H9 (cell line): ENCODE measurements around the gene ABHD1. TPM values are rescaled to one million over a fixed set of nuclear protein-coding genes. Genes with fewer than 3 reads are reported as not detected.

Experiments
- DNase-seq: peaks from one replicate; pipeline ENCODE4 v3.0.0-alpha.2; 2017
- H2AFZ ChIP-seq: one replicate; pipeline ENCODE4 v1.6.1; 2013; ENCODE audit warnings: mild to moderate bottlenecking, low read length, control low read depth, moderate library complexity
- H2AK5ac ChIP-seq: 2 replicates; pipeline ENCODE4 v1.6.1; 2013; ENCODE audit warnings: low read length, control low read depth, mixed read lengths; ENCODE audit not compliant: insufficient read length
- H2BK120ac ChIP-seq: one replicate; pipeline ENCODE4 v1.6.1; 2013; ENCODE audit warnings: low read depth, mild to moderate bottlenecking, low read length, control low read depth, inconsistent platforms; ENCODE audit not compliant: poor library complexity, severe bottlenecking
- H2BK12ac ChIP-seq: 2 replicates; pipeline ENCODE4 v1.6.1; 2013; ENCODE audit warnings: low read length, control low read depth, mixed read lengths, low read depth; ENCODE audit not compliant: insufficient read length
- H2BK15ac ChIP-seq: 2 replicates; pipeline ENCODE4 v1.6.1; 2013; ENCODE audit warnings: low read depth, low read length, control low read depth
- H2BK20ac ChIP-seq: one replicate; pipeline ENCODE4 v1.6.1; 2013; ENCODE audit warnings: low read depth, mild to moderate bottlenecking, low read length, control low read depth, inconsistent platforms; ENCODE audit not compliant: poor library complexity, severe bottlenecking
- H2BK5ac ChIP-seq: 2 replicates; pipeline ENCODE4 v1.6.1; 2013; ENCODE audit warnings: low read length, control low read depth, mixed read lengths; ENCODE audit not compliant: insufficient read length
- H3K14ac ChIP-seq: 2 replicates; pipeline ENCODE4 v1.6.1; 2013; ENCODE audit warnings: low read length, control low read depth; ENCODE audit not compliant: insufficient read depth
- H3K18ac ChIP-seq: 2 replicates; pipeline ENCODE4 v1.6.1; 2013; ENCODE audit warnings: low read depth, mild to moderate bottlenecking, mixed read lengths, low read length, control low read depth; ENCODE audit not compliant: insufficient read length
- H3K23ac ChIP-seq: 2 replicates; pipeline ENCODE4 v1.6.1; 2013; ENCODE audit warnings: low read length, control low read depth, mixed read lengths, low read depth; ENCODE audit not compliant: insufficient read length
- H3K23me2 ChIP-seq: 2 replicates; pipeline ENCODE4 v1.6.1; 2013; ENCODE audit warnings: low read depth, mild to moderate bottlenecking, mixed read lengths, low read length, control low read depth; ENCODE audit not compliant: insufficient read length, poor library complexity, severe bottlenecking
- H3K27ac ChIP-seq: 2 replicates; pipeline ENCODE4 v1.5.1; 2013; ENCODE audit warnings: low read length, control low read depth, mixed read lengths, low read depth; ENCODE audit not compliant: insufficient read length
- H3K27me3 ChIP-seq: 2 replicates; pipeline ENCODE4 v1.6.1; 2013; ENCODE audit warnings: low read length, control low read depth, inconsistent platforms; ENCODE audit not compliant: insufficient read depth
- H3K4ac ChIP-seq: 2 replicates; pipeline ENCODE4 v1.6.1; 2013; ENCODE audit warnings: low read depth, mild to moderate bottlenecking, control low read depth, inconsistent platforms, low read length, moderate library complexity
- H3K4me1 ChIP-seq: 2 replicates; pipeline ENCODE4 v1.6.1; 2013; ENCODE audit warnings: low read length, control low read depth, inconsistent platforms; ENCODE audit not compliant: insufficient read depth
- H3K4me2 ChIP-seq: 2 replicates; pipeline ENCODE4 v1.6.1; 2013; ENCODE audit warnings: low read length, control low read depth, mixed read lengths; ENCODE audit not compliant: insufficient read length, insufficient read depth
- H3K56ac ChIP-seq: 2 replicates; pipeline ENCODE4 v1.6.1; 2013; ENCODE audit warnings: low read depth, mild to moderate bottlenecking, mixed read lengths, low read length, control low read depth; ENCODE audit not compliant: insufficient read length
- H3K79me1 ChIP-seq: 2 replicates; pipeline ENCODE4 v1.6.1; 2013; ENCODE audit warnings: low read depth, mild to moderate bottlenecking, moderate library complexity, low read length, control low read depth, inconsistent platforms; ENCODE audit not compliant: insufficient read depth, poor library complexity, severe bottlenecking
- H3K79me2 ChIP-seq: 2 replicates; pipeline ENCODE4 v1.6.1; 2013; ENCODE audit warnings: low read length, control low read depth, inconsistent platforms; ENCODE audit not compliant: insufficient read depth
- H3K9ac ChIP-seq: 2 replicates; pipeline ENCODE4 v1.6.1; 2013; ENCODE audit warnings: low read length, control low read depth, mixed read lengths; ENCODE audit not compliant: insufficient read length; ENCODE audit errors: extremely low read depth
- H3K9me3 ChIP-seq: one replicate; pipeline ENCODE4 v1.6.1; 2013; ENCODE audit warnings: low read depth, low read length, inconsistent platforms; ENCODE audit not compliant: control insufficient read depth
- H3T11ph ChIP-seq: one replicate; pipeline ENCODE4 v1.6.1; 2013; ENCODE audit warnings: mild to moderate bottlenecking, low read length, control low read depth, inconsistent platforms
- H4K20me1 ChIP-seq: one replicate; pipeline ENCODE4 v1.6.1; 2013; ENCODE audit not compliant: control insufficient read depth, insufficient read length, insufficient read depth
- H4K5ac ChIP-seq: 2 replicates; pipeline ENCODE4 v1.6.1; 2013; ENCODE audit warnings: low read depth, mild to moderate bottlenecking, mixed read lengths, low read length, control low read depth; ENCODE audit not compliant: insufficient read length
- H4K8ac ChIP-seq: replicated peaks from 2 replicates; pipeline ENCODE4 v1.6.1; 2013; ENCODE audit warnings: low read length, control low read depth, mixed read lengths, low read depth; ENCODE audit not compliant: insufficient read length
- H4K91ac ChIP-seq: 2 replicates; pipeline ENCODE4 v1.6.1; 2013; ENCODE audit warnings: low read depth, mild to moderate bottlenecking, moderate library complexity, mixed read lengths, low read length, control low read depth; ENCODE audit not compliant: insufficient read length
- H3K27ac Mint-ChIP-seq, 3 experiments: 2 replicates in 2 of 3; 3 replicates in 1 of 3; pipeline ENCODE4 v1.8.0; 2020 to 2021; ENCODE audit warnings: mixed read lengths in 3 of 3, mild to moderate bottlenecking in 1 of 3, moderate library complexity in 1 of 3
- H3K27me3 Mint-ChIP-seq: 2 replicates; pipeline ENCODE4 v1.8.0; 2021; ENCODE audit warnings: low read depth, mild to moderate bottlenecking, moderate library complexity, mixed read lengths
- H3K36me3 Mint-ChIP-seq, 3 experiments: 2 replicates in 2 of 3; 3 replicates in 1 of 3; pipeline ENCODE4 v1.8.0; 2020 to 2021; ENCODE audit warnings: low read depth in 3 of 3, mixed read lengths in 3 of 3; ENCODE audit not compliant: insufficient read depth in 1 of 3
- H3K4me1 Mint-ChIP-seq, 2 experiments: 2 replicates each; pipeline ENCODE4 v1.8.0; 2020; ENCODE audit warnings: mixed read lengths in 2 of 2
- H3K4me3 Mint-ChIP-seq, 2 experiments: 2 replicates in 1 of 2; 3 replicates in 1 of 2; pipeline ENCODE4 v1.8.0; 2020 to 2021; ENCODE audit warnings: mild to moderate bottlenecking in 2 of 2, mixed read lengths in 2 of 2, moderate library complexity in 1 of 2
- H3K9me3 Mint-ChIP-seq, 2 experiments: 2 replicates in 1 of 2; 3 replicates in 1 of 2; pipeline ENCODE4 v1.8.0; 2020; ENCODE audit warnings: mild to moderate bottlenecking in 2 of 2, mixed read lengths in 2 of 2, moderate library complexity in 1 of 2
- WGBS: extraction: QIAGEN DNeasy Blood & Tissue Kit; methylation state at CpG from one replicate; pipeline ENCODE4 v1.1.7; 2013; ENCODE audit warnings: missing lambda C conversion rate, low lambda C conversion rate, mixed read lengths; ENCODE audit not compliant: insufficient read length; ENCODE audit errors: extremely low coverage; 5-methylcytosine and 5-hydroxymethylcytosine counted together
- total RNA-seq: library from RNA; stranded (reverse); gene quantifications from 2 replicates; pipeline ENCODE4 v1.2.1, GENCODE V29; 2021
- TF ChIP-seq, protein P1 (sequence below): fragments of 200-600 bp; sonication (generic); conservative IDR thresholded peaks from 3 replicates; pipeline ENCODE4 v1.8.0; 2021; ENCODE audit warnings: antibody characterized with exemption, mild to moderate bottlenecking

Gene ABHD1
- total RNA-seq, 1 experiment from 2014 or later: 0.31 TPM

- Histone ChIP-seq H3K79me1 (no peaks in the 10 kb centered on the region), H2BK120ac (no peak overlapping the region), H3K27ac (no peak overlapping the region), H2AFZ (no peak overlapping the region), H3K18ac (no peak overlapping the region), H4K5ac (no peak overlapping the region), H3K4me1 (no peaks in the 10 kb centered on the region), H3K14ac (no peak overlapping the region), H3K23ac (no peak overlapping the region), H3T11ph (no peak overlapping the region), H2BK15ac (no peak overlapping the region), H3K56ac (no peak overlapping the region), H2BK5ac (no peak overlapping the region), H2BK20ac (no peak overlapping the region), H3K23me2 (no peaks in the 10 kb centered on the region), H3K4me2 (no peak overlapping the region), H3K27me3 (no peaks in the 10 kb centered on the region), H2AK5ac (no peak overlapping the region), H4K91ac (no peak overlapping the region), H2BK12ac (no peak overlapping the region), H4K20me1 (no peaks in the 10 kb centered on the region), H3K4ac (no peak overlapping the region), H3K9me3 (no peaks in the 10 kb centered on the region), H3K79me2 (no peaks in the 10 kb centered on the region), H3K9ac (no peak overlapping the region), H4K8ac (no peak overlapping the region)
- Mint-ChIP-seq H3K4me3 (peak overlapping the region in 1 of 2 experiments; percentile 75; a peak in 2 of 5 replicates), H3K4me1 (peaks cover 22 to 46% of the 10 kb centered on the region in 2 experiments), H3K27ac (peak overlapping the region in 1 of 3 experiments; percentile 74; a peak in 2 of 7 replicates), H3K9me3 (no peaks in the 10 kb centered on the region), H3K36me3 (no peaks in the 10 kb centered on the region), H3K27me3 (peaks cover 27% of the 10 kb centered on the region)
- TF ChIP-seq, protein P1, sequence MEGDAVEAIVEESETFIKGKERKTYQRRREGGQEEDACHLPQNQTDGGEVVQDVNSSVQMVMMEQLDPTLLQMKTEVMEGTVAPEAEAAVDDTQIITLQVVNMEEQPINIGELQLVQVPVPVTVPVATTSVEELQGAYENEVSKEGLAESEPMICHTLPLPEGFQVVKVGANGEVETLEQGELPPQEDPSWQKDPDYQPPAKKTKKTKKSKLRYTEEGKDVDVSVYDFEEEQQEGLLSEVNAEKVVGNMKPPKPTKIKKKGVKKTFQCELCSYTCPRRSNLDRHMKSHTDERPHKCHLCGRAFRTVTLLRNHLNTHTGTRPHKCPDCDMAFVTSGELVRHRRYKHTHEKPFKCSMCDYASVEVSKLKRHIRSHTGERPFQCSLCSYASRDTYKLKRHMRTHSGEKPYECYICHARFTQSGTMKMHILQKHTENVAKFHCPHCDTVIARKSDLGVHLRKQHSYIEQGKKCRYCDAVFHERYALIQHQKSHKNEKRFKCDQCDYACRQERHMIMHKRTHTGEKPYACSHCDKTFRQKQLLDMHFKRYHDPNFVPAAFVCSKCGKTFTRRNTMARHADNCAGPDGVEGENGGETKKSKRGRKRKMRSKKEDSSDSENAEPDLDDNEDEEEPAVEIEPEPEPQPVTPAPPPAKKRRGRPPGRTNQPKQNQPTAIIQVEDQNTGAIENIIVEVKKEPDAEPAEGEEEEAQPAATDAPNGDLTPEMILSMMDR: no peak
- WGBS: no CpG with 5 or more reads among the region's 14 CpGs
- no peak for DNase-seq
Observed at GRCh38 chr2:27080603-27080936, 43.0 kb upstream of the ABHD1 start.
